HEK293 (cell line): ENCODE results near the gene TUBB2B.

Experiments
- CTCF ChIA-PET: fragments of 350-600 bp; formaldehyde crosslinking; extraction: SDS; loops from one replicate; lab custom pipeline; 2021; ENCODE audit warnings: antibody characterized with exemption; lab: Yijun Ruan, JAX
- POLR2A ChIA-PET: fragments of 300-600 bp; formaldehyde crosslinking; extraction: SDS; loops from one replicate; lab custom pipeline; 2020; ENCODE audit warnings: antibody characterized with exemption, inconsistent platforms; lab: Yijun Ruan, JAX
- H3K27ac ChIP-seq: fragments of 200-500 bp; sonication (Bioruptor generic); 2 replicates; pipeline ENCODE4 v1.5.1; 2014; ENCODE audit warnings: low read depth, low read length, control low read depth, inconsistent platforms; ENCODE audit errors: extremely low read depth
- H3K36me3 ChIP-seq, 2 experiments: fragments of 200-500 bp in 1 of 2; sonication (Bioruptor generic) in 1 of 2; 1 replicate in 1 of 2; 2 replicates in 1 of 2; pipeline ENCODE4 v1.5.1; 2014 to 2017; ENCODE audit warnings: inconsistent platforms in 2 of 2, low read length in 2 of 2; ENCODE audit not compliant: control insufficient read depth in 2 of 2, insufficient read depth in 1 of 2
- H3K4me1 ChIP-seq: fragments of 200-500 bp; sonication (Bioruptor generic); 2 replicates; pipeline ENCODE4 v1.5.1; 2014; ENCODE audit warnings: mild to moderate bottlenecking, low read length, inconsistent platforms; ENCODE audit not compliant: control insufficient read depth, insufficient read depth
- H3K4me3 ChIP-seq: 2 replicates; pipeline ENCODE4 v1.5.1; 2011; ENCODE audit warnings: low read depth, mild to moderate bottlenecking, control low read depth, low read length, moderate library complexity
- H3K9me3 ChIP-seq: fragments of 200-500 bp; sonication (Bioruptor generic); 2 replicates; pipeline ENCODE4 v1.5.1; 2014; ENCODE audit warnings: low read depth, low read length, inconsistent platforms; ENCODE audit not compliant: control insufficient read depth, insufficient read depth
- ATF2 ChIP-seq: fragments of 450-650 bp; formaldehyde crosslinking; IDR thresholded peaks from 2 replicates; pipeline ENCODE4 v1.5.1; 2016; ENCODE audit warnings: missing biosample characterization, missing genetic modification characterization, low read depth
- BCL11B ChIP-seq: fragments of 450-650 bp; formaldehyde crosslinking; IDR thresholded peaks from 2 replicates; pipeline ENCODE4 v1.5.1; 2016; ENCODE audit warnings: low read depth, missing biosample characterization, missing genetic modification characterization
- ELK4 ChIP-seq: IDR thresholded peaks from 2 replicates; pipeline ENCODE4 v1.6.1; 2011; ENCODE audit warnings: mild to moderate bottlenecking, low read depth, low read length, borderline replicate concordance
- GLIS2 ChIP-seq: fragments of 450-650 bp; formaldehyde crosslinking; IDR thresholded peaks from 2 replicates; pipeline ENCODE4 v1.5.1; 2016; ENCODE audit warnings: missing biosample characterization, missing genetic modification characterization
- KLF17 ChIP-seq: fragments of 450-650 bp; formaldehyde crosslinking; IDR thresholded peaks from 2 replicates; pipeline ENCODE4 v1.5.1; 2016; ENCODE audit warnings: missing biosample characterization, missing genetic modification characterization
- MYNN ChIP-seq: fragments of 450-650 bp; formaldehyde crosslinking; IDR thresholded peaks from 2 replicates; pipeline ENCODE4 v1.5.1; 2016; ENCODE audit warnings: missing biosample characterization, missing genetic modification characterization, borderline replicate concordance
- MZF1 ChIP-seq: fragments of 450-650 bp; formaldehyde crosslinking; IDR thresholded peaks from 2 replicates; pipeline ENCODE4 v1.5.1; 2017; ENCODE audit warnings: missing biosample characterization, missing genetic modification characterization, borderline replicate concordance
- OSR2 ChIP-seq: fragments of 450-650 bp; formaldehyde crosslinking; IDR thresholded peaks from 2 replicates; pipeline ENCODE4 v1.5.1; 2016; ENCODE audit warnings: missing biosample characterization, missing genetic modification characterization
- RBAK ChIP-seq: fragments of 450-650 bp; formaldehyde crosslinking; IDR thresholded peaks from 2 replicates; pipeline ENCODE4 v1.5.1; 2016; ENCODE audit warnings: missing biosample characterization, missing genetic modification characterization
- SCRT1 ChIP-seq: fragments of 450-650 bp; formaldehyde crosslinking; IDR thresholded peaks from 2 replicates; pipeline ENCODE4 v1.5.1; 2016; ENCODE audit warnings: missing biosample characterization, missing genetic modification characterization, borderline replicate concordance
- ZNF324 ChIP-seq: fragments of 450-650 bp; formaldehyde crosslinking; IDR thresholded peaks from 2 replicates; pipeline ENCODE4 v1.5.1; 2016; ENCODE audit warnings: missing biosample characterization, missing genetic modification characterization
- ZNF416 ChIP-seq: fragments of 450-650 bp; formaldehyde crosslinking; IDR thresholded peaks from 2 replicates; pipeline ENCODE4 v1.5.1; 2016; ENCODE audit warnings: missing biosample characterization, missing genetic modification characterization
- ZNF549 ChIP-seq: fragments of 450-650 bp; IDR thresholded peaks from 2 replicates; pipeline ENCODE4 v1.5.1; 2018; ENCODE audit warnings: missing biosample characterization, missing genetic modification characterization, mild to moderate bottlenecking, inconsistent platforms, moderate library complexity
- ZNF558 ChIP-seq: fragments of 450-650 bp; formaldehyde crosslinking; IDR thresholded peaks from 2 replicates; pipeline ENCODE4 v1.5.1; 2016; ENCODE audit warnings: missing biosample characterization, missing genetic modification characterization
- ZNF571 ChIP-seq: fragments of 450-650 bp; formaldehyde crosslinking; IDR thresholded peaks from 2 replicates; pipeline ENCODE4 v1.5.0; 2017; ENCODE audit warnings: missing biosample characterization, missing genetic modification characterization
- ZNF626 ChIP-seq: fragments of 450-650 bp; sonication (Bioruptor Pico); formaldehyde crosslinking; IDR thresholded peaks from 2 replicates; pipeline ENCODE4 v1.5.1; 2018; ENCODE audit warnings: missing biosample characterization, missing genetic modification characterization, inconsistent platforms
- ZNF658 ChIP-seq: fragments of 450-650 bp; formaldehyde crosslinking; IDR thresholded peaks from 2 replicates; pipeline ENCODE4; 2016; ENCODE audit warnings: missing biosample characterization, missing genetic modification characterization
- ZNF670 ChIP-seq: fragments of 450-650 bp; formaldehyde crosslinking; IDR thresholded peaks from 2 replicates; pipeline ENCODE4 v1.5.1; 2016; ENCODE audit warnings: missing biosample characterization, missing genetic modification characterization, low read depth
- ZNF747 ChIP-seq: fragments of 450-650 bp; formaldehyde crosslinking; IDR thresholded peaks from 2 replicates; pipeline ENCODE4 v1.5.1; 2016; ENCODE audit warnings: missing biosample characterization, missing genetic modification characterization
- ZNF792 ChIP-seq: fragments of 450-650 bp; formaldehyde crosslinking; IDR thresholded peaks from 2 replicates; pipeline ENCODE4 v1.5.1; 2016; ENCODE audit warnings: missing biosample characterization, missing genetic modification characterization
- TF ChIP-seq, protein P1 (sequence below): fragments of 450-650 bp; formaldehyde crosslinking; IDR thresholded peaks from 2 replicates; pipeline ENCODE4 v1.5.1; 2016; ENCODE audit warnings: missing biosample characterization, missing genetic modification characterization
- TF ChIP-seq, protein P2 (sequence below): fragments of 450-650 bp; formaldehyde crosslinking; optimal IDR thresholded peaks from 2 replicates; pipeline ENCODE3; 2016; ENCODE audit warnings: missing biosample characterization, mild to moderate bottlenecking, missing genetic modification characterization

TUBB2B gene

DNA sequence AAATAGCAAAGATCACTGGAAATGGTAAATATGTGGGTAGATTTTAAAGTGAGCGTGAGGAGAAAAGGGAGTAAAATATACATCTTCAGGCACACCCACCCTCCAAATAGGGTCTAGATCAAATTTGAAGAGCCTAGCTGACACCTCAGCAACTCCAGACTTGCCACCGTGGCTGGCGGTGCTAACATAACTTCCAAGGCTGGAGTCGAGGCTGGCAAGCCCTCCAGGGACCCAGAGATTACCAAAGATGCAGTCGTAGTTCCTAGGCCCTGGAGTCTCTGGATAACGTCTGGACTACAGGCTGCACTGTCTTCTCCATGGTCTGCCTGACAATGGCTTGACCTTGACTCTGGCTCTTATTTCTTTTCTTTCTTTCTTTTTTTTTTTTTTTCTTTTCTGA, 22.5 kb downstream of the TUBB2B start (continued):
- TF ChIP-seq, protein P1, sequence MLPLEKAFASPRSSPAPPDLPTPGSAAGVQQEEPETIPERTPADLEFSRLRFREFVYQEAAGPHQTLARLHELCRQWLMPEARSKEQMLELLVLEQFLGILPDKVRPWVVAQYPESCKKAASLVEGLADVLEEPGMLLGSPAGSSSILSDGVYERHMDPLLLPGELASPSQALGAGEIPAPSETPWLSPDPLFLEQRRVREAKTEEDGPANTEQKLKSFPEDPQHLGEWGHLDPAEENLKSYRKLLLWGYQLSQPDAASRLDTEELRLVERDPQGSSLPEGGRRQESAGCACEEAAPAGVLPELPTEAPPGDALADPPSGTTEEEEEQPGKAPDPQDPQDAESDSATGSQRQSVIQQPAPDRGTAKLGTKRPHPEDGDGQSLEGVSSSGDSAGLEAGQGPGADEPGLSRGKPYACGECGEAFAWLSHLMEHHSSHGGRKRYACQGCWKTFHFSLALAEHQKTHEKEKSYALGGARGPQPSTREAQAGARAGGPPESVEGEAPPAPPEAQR (tag by site-specific recombination), result no peak
- no peak for TF ChIP-seq ZNF549 (tag by site-specific recombination)
- no peak for TF ChIP-seq ZNF324 (tag by site-specific recombination)
- no peak for TF ChIP-seq SCRT1

DNA sequence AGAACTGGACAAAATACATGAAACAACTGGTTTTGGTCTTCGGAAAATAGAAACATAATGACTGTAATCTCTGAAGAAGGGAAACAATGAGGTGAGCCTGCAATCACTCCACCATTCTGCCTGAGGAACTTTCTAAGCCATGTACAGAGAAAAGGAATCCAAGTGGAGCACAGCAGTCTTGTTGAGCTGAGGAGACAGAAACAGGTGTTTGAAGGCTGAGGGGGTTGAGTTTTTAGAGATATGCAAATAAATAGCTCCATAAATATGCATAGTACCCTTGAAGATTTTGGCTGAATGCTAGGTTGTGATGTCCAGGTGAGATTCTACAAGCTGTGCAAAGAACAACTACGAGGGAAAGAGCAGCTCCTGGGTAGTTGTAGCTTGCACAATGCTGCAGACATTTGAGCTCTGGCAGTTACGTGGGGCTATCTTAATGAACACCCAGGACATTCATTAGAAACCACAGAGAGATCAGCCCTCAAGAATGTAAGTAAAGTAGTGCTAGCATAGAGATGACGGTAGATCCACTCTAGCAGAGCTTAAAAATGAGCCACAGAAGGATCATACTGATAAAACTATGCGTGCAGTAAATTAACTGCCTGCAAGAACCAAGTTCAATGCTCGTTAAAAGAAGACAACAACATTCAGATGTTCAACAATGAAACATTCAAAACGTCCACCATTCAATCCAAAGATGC, 24.3 kb downstream of the TUBB2B start:
- Histone ChIP-seq H3K36me3 (no peaks in the 10 kb centered on the region), H3K27ac (no peak overlapping the region), H3K4me1 (no peaks in the 10 kb centered on the region), H3K9me3 (no peaks in the 10 kb centered on the region), H3K4me3 (no peak overlapping the region)
- CTCF ChIA-PET, result interaction anchor here (0.9 to 1.7 kb wide), 4 partner anchors 8 to 48 kb away, joined by 3 to 4 read pairs (median 4); partner anchors contain the start of gene TUBB2A
- TF ChIP-seq ZNF792 (tag by site-specific recombination) (no peak), RBAK (tag by site-specific recombination) (no peak), OSR2 (no peak), ATF2 (tag by site-specific recombination) (no peak), BCL11B (tag by site-specific recombination) (no peak), GLIS2 (tag by site-specific recombination) (no peak), ZNF747 (tag by site-specific recombination) (no peak), ZNF571 (tag by site-specific recombination) (no peak), ELK4 (no peak), MYNN (tag by site-specific recombination) (no peak), KLF17 (no peak), ZNF670 (no peak), MZF1 (no peak), ZNF626 (tag by site-specific recombination) (no peak), ZNF658 (no peak), ZNF558 (tag by site-specific recombination) (no peak), ZNF416 (tag by site-specific recombination) (no peak)
- TF ChIP-seq, protein P2, sequence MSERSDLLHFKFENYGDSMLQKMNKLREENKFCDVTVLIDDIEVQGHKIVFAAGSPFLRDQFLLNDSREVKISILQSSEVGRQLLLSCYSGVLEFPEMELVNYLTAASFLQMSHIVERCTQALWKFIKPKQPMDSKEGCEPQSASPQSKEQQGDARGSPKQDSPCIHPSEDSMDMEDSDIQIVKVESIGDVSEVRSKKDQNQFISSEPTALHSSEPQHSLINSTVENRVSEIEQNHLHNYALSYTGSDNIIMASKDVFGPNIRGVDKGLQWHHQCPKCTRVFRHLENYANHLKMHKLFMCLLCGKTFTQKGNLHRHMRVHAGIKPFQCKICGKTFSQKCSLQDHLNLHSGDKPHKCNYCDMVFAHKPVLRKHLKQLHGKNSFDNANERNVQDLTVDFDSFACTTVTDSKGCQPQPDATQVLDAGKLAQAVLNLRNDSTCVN (tag by site-specific recombination), result no peak
- POLR2A ChIA-PET, result interaction anchor here (1.0 to 1.3 kb wide), 3 partner anchors 12 to 46 kb away, joined by 3 to 4 read pairs (median 3); partner anchors contain the start of gene TUBB2A
